Upper lobe of right lung (tissue), 1 donor: ENCODE data around the gene DDC. TPM values are rescaled to one million over a fixed set of nuclear protein-coding genes. Genes with fewer than 3 reads are reported as not detected.
A peak's percentile ranks its signal among the peaks of the same experiment; 100 is the strongest.

Source experiments
- ATAC-seq: fragments of 200-7000 bp; cut with Tn5 transposase; one replicate; pipeline ENCODE4 v1.9.1; 2020; ENCODE audit warnings: mild to moderate bottlenecking, moderate library complexity
- DNase-seq: peaks from one replicate; pipeline ENCODE4 v3.0.0-alpha.2; 2020
- H3K27ac ChIP-seq: fragments of 200-600 bp; one replicate; pipeline ENCODE4 v1.8.0; 2022
- H3K27me3 ChIP-seq: fragments of 200-600 bp; one replicate; pipeline ENCODE4 v1.8.0; 2022; ENCODE audit warnings: mild to moderate bottlenecking
- H3K36me3 ChIP-seq: fragments of 200-600 bp; one replicate; pipeline ENCODE4 v1.8.0; 2022
- H3K4me1 ChIP-seq: fragments of 200-600 bp; one replicate; pipeline ENCODE4 v1.8.0; 2022
- H3K4me3 ChIP-seq: fragments of 200-600 bp; one replicate; pipeline ENCODE4 v1.8.0; 2022; ENCODE audit warnings: mild to moderate bottlenecking
- H3K9me3 ChIP-seq: fragments of 200-600 bp; one replicate; pipeline ENCODE4 v1.8.0; 2022
- intact Hi-C: fragments of 100-400 bp; cut with DNase I; formaldehyde crosslinking; loops from one replicate; pipeline ENCODE4 v1.11.0; 2022
- total RNA-seq: library from RNA; stranded (reverse); fragmentation: NEBNext Ultra II Directional; extraction: Animal tissue kit (Norgen Biotek cat#: 25700); gene quantifications from one replicate; pipeline ENCODE4 v1.2.1, GENCODE V29; 2021
- TF ChIP-seq, protein P1 (sequence below): fragments of 200-600 bp; IDR thresholded peaks from one replicate; pipeline ENCODE4 v1.8.0; 2022; ENCODE audit warnings: antibody characterized with exemption
- donor health status: DM: no; HTN: yes; CAD: no; lungs with severe emphysema.

The DDC gene
- total RNA-seq, 1 donor from 2014 or later, result 3.1 TPM

DNA sequence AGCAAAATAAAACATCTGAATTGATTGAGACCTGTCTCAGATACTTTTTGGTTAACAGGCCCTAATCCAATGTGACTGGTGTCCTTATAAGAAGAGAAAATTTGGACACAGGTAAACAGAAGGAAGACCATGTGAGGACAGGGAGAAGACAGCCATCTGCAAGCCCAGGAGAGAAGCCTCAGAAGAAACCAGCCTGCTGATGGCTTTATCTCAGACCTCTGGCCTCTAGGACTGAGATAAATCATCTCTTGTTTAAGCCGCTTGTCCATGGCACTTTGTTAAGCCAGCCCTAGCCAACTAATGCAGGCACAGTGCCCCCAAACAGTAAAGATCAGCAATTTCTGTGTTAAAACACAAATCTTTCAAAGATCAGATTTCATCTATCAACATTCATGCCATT is 73.3 kb downstream of the DDC start:
- TF ChIP-seq, protein P1, sequence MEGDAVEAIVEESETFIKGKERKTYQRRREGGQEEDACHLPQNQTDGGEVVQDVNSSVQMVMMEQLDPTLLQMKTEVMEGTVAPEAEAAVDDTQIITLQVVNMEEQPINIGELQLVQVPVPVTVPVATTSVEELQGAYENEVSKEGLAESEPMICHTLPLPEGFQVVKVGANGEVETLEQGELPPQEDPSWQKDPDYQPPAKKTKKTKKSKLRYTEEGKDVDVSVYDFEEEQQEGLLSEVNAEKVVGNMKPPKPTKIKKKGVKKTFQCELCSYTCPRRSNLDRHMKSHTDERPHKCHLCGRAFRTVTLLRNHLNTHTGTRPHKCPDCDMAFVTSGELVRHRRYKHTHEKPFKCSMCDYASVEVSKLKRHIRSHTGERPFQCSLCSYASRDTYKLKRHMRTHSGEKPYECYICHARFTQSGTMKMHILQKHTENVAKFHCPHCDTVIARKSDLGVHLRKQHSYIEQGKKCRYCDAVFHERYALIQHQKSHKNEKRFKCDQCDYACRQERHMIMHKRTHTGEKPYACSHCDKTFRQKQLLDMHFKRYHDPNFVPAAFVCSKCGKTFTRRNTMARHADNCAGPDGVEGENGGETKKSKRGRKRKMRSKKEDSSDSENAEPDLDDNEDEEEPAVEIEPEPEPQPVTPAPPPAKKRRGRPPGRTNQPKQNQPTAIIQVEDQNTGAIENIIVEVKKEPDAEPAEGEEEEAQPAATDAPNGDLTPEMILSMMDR, result no peak
- DNase-seq (no peak), ATAC-seq (no peak)
- Histone ChIP-seq H3K4me3 (no peak overlapping the region), H3K36me3 (no peaks in the 10 kb centered on the region), H3K4me1 (peaks cover 8% of the 10 kb centered on the region), H3K27ac (no peak overlapping the region), H3K9me3 (no peaks in the 10 kb centered on the region), H3K27me3 (no peaks in the 10 kb centered on the region)
- intact Hi-C loops, result no loop called here

DNA sequence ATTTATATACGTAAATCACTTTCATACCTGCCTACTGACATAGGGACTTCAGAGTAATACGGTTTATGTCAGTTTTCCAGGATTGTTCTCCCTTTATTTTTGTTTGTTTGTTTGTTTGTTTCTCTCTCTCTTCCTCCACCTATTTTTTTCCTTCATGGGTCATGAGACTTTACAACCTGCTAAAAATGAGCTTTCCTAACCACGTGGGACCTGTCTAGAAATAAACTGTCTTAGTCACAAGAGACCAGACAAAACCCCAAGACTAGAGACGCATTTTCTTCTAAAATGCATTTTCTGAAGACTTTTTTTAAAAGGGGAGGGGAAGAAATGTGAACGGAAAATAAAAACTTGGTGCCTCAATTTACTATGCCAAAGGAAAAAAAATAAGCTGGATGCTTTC is 74.0 kb downstream of the DDC start:
- ATAC-seq (no peak), DNase-seq (no peak)
- Histone ChIP-seq H3K27me3 (no peaks in the 10 kb centered on the region), H3K36me3 (no peaks in the 10 kb centered on the region), H3K27ac (no peak overlapping the region), H3K4me3 (no peak overlapping the region), H3K9me3 (no peaks in the 10 kb centered on the region), H3K4me1 (peaks cover 1% of the 10 kb centered on the region)
- intact Hi-C loops, result no loop called here
- TF ChIP-seq, protein P1, result no peak

DNA sequence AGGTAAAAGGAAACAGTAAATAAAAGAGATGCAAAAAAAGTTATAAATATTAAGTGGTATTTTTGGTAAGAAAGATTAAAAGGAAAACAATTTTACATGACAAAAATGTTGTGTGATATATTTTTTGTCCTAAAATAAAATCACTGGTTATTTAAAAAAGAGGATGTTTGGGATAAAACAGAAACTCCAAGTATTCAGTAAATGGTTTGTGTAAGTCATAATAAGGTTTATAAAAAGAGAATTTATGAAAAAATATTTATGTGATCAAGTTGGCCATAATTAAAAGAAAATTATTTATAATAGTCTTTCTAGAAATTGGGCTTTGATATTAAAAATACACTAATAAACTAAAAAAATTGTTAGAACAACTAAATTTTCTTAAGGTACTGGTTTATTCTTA is 76.8 kb downstream of the DDC start:
- no peak overlapping the region for H3K27ac ChIP-seq
- TF ChIP-seq, protein P1, result no peak
- H3K9me3 ChIP-seq, result no peaks in the 10 kb centered on the region
- H3K27me3 ChIP-seq, result no peaks in the 10 kb centered on the region
- H3K4me3 ChIP-seq, result no peak overlapping the region
- H3K36me3 ChIP-seq, result no peaks in the 10 kb centered on the region
- intact Hi-C loops, result no loop called here
- DNase-seq (no peak), ATAC-seq (no peak)
- no peaks in the 10 kb centered on the region for H3K4me1 ChIP-seq

DNA sequence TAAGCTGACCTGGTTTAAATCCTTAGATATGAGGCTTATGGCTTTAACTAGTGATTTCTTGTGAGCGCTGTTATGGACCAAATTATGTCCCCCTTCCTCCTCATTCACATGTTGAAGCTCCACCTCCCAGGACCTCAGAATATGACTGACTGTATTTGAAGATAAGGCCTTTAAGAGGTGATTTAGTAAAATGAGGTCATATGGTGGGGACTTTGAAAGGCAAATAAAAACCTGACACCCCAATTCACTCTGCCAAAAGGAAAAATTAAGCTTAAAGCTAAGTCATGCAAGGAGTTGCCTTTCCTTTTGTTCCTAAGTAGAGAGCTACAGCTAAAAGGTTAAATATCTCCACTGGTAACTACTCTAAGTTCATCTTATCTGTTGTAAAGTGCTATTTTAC is 78.7 kb downstream of the DDC start:
- TF ChIP-seq, protein P1, result no peak
- no peak for DNase-seq
- no peak for ATAC-seq
- H3K27me3 ChIP-seq, result no peaks in the 10 kb centered on the region
- H3K4me3 ChIP-seq, result no peak overlapping the region
- intact Hi-C loops, result no loop called here
- no peaks in the 10 kb centered on the region for H3K36me3 ChIP-seq
- no peak overlapping the region for H3K27ac ChIP-seq
- no peaks in the 10 kb centered on the region for H3K9me3 ChIP-seq
- H3K4me1 ChIP-seq, result no peaks in the 10 kb centered on the region

DNA sequence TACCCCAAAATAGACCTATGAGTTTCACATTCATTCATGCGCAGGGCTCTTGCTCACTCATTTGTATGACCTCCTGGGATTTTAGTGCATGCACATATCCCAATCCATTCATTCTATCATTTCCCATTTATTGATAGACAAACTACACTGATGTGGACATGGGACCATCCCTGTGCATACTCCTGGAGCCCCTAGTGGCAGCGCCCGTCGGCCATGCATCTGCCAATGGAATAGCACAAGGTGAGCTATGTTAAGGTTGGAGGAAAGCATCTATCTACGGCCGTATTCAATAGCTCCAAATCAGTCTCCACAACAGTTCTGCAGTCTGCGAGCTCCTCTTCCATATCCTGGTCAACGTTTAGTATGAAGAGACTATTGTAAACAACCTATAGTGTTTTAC is 83.3 kb downstream of the DDC start:
- H3K36me3 ChIP-seq, result no peaks in the 10 kb centered on the region
- H3K9me3 ChIP-seq, result no peaks in the 10 kb centered on the region
- no peaks in the 10 kb centered on the region for H3K27me3 ChIP-seq
- DNase-seq (no peak), ATAC-seq (no peak)
- H3K4me3 ChIP-seq, result no peak overlapping the region
- intact Hi-C loops, result no loop called here
- peaks cover 5% of the 10 kb centered on the region for H3K4me1 ChIP-seq
- TF ChIP-seq, protein P1, result no peak
- no peak overlapping the region for H3K27ac ChIP-seq

DNA sequence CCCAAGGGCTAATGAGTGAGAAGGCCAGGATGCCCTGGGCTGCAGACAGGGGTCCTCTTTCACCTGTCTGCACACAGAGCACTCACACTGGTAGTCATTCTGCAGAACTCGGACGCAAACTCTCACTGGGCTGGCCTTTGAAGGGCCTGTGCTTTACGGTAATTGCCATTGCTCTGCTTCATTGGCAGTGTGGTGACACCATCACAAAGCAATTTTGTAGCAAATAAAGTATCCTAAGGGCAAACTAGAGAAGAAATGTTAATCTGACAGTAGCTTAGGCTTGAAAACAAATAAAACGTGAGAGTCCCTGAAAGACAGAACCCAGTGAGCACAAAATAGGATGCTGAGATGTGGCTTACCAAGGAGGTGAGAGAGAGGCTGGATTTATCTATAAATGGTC is 84.4 kb downstream of the DDC start:
- intact Hi-C loops, result no loop called here
- Histone ChIP-seq H3K27ac (no peak overlapping the region), H3K4me1 (peaks cover 5% of the 10 kb centered on the region), H3K27me3 (no peaks in the 10 kb centered on the region), H3K36me3 (no peaks in the 10 kb centered on the region), H3K9me3 (no peaks in the 10 kb centered on the region), H3K4me3 (no peak overlapping the region)
- DNase-seq (no peak), ATAC-seq (peak; percentile 51)
- TF ChIP-seq, protein P1, result no peak
